ENCODE results near the gene PAGR1. TPM values are rescaled to one million over a fixed set of nuclear protein-coding genes. Genes with fewer than 3 reads are reported as not detected.

The PAGR1 gene
- total RNA-seq, 1 experiment from 2014 or later = 60.1 TPM

GRCh38 chr16:29806641-29807425 is 9.1 kb upstream of the PAGR1 start:
- ChIA-PET CTCF (interaction anchor here (0.5 to 3.3 kb wide), 16 partner anchors 10 to 254 kb away, joined by 3 to 33 read pairs (median 7); partner anchors contain the start of genes ASPHD1, KIF22, PAGR1 and SEZ6L2), POLR2A (interaction anchor here (0.6 to 2.4 kb wide), 11 partner anchors 9 to 988 kb away, joined by 3 to 12 read pairs (median 5); partner anchors contain the start of genes CDIPT, KIF22, PAGR1 and QPRT)
- Mint-ChIP-seq H3K27ac (no peak overlapping the region), H3K9me3 (no peaks in the 10 kb centered on the region), H3K27me3 (ENCODE audit: low read depth) (no peaks in the 10 kb centered on the region), H3K4me3 (peak overlapping the region; percentile 88), H3K36me3 (peaks cover 19% of the 10 kb centered on the region), H3K4me1 (peaks cover 50% of the 10 kb centered on the region)
- ATAC-seq (no peak), DNase-seq (ENCODE audit: low spot score) (peak; percentile 68)
- TF ChIP-seq, protein P1, sequence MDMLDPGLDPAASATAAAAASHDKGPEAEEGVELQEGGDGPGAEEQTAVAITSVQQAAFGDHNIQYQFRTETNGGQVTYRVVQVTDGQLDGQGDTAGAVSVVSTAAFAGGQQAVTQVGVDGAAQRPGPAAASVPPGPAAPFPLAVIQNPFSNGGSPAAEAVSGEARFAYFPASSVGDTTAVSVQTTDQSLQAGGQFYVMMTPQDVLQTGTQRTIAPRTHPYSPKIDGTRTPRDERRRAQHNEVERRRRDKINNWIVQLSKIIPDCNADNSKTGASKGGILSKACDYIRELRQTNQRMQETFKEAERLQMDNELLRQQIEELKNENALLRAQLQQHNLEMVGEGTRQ (CRISPR knock-in tag; IDR thresholded peaks at IDR 0.05) = no peak
- TF ChIP-seq JAZF1 (CRISPR knock-in tag; IDR thresholded peaks at IDR 0.05) (no peak), IRF2 (CRISPR knock-in tag; IDR thresholded peaks at IDR 0.05; ENCODE audit: borderline replicate concordance, low read depth) (no peak), ZMAT4 (CRISPR knock-in tag; IDR thresholded peaks at IDR 0.05) (no peak), HMGXB4 (CRISPR knock-in tag; IDR thresholded peaks at IDR 0.05) (no peak), TP53 (CRISPR knock-in tag; IDR thresholded peaks at IDR 0.05) (0 out of 2 replicates have a peak, but pooled peaks have one; percentile 31), ZNF232 (CRISPR knock-in tag; IDR thresholded peaks at IDR 0.05) (no peak), JUN (CRISPR knock-in tag; IDR thresholded peaks at IDR 0.05) (no peak), NR1H2 (CRISPR knock-in tag; IDR thresholded peaks at IDR 0.05) (no peak), GABPB1 (CRISPR knock-in tag; IDR thresholded peaks at IDR 0.05) (no peak), SP1 (CRISPR knock-in tag; conservative IDR thresholded peaks at IDR 0.05) (peak; percentile 60; the same call in 1 of the 2 replicates), ZNF425 (CRISPR knock-in tag; conservative IDR thresholded peaks at IDR 0.05) (no peak), ZBTB43 (CRISPR knock-in tag; IDR thresholded peaks at IDR 0.05) (no peak), TCF7 (CRISPR knock-in tag; IDR thresholded peaks at IDR 0.05; ENCODE audit: low read depth) (0 out of 2 replicates have a peak, but pooled peaks have one; percentile 56), ELF4 (CRISPR knock-in tag; IDR thresholded peaks at IDR 0.05; ENCODE audit: low read depth) (no peak), ZNF281 (CRISPR knock-in tag; IDR thresholded peaks at IDR 0.05) (no peak), ATF1 (CRISPR knock-in tag; IDR thresholded peaks at IDR 0.05) (no peak), NR2C2 (CRISPR knock-in tag; IDR thresholded peaks at IDR 0.05) (no peak), FOXK1 (CRISPR knock-in tag; IDR thresholded peaks at IDR 0.05) (peak; percentile 56), PREB (CRISPR knock-in tag; IDR thresholded peaks at IDR 0.05; ENCODE audit: borderline replicate concordance) (no peak), KAT7 (CRISPR knock-in tag; IDR thresholded peaks at IDR 0.05; ENCODE audit: borderline replicate concordance) (no peak), TEAD4 (CRISPR knock-in tag; IDR thresholded peaks at IDR 0.05) (no peak)
- TF ChIP-seq, protein P2, sequence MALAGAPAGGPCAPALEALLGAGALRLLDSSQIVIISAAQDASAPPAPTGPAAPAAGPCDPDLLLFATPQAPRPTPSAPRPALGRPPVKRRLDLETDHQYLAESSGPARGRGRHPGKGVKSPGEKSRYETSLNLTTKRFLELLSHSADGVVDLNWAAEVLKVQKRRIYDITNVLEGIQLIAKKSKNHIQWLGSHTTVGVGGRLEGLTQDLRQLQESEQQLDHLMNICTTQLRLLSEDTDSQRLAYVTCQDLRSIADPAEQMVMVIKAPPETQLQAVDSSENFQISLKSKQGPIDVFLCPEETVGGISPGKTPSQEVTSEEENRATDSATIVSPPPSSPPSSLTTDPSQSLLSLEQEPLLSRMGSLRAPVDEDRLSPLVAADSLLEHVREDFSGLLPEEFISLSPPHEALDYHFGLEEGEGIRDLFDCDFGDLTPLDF (CRISPR knock-in tag; IDR thresholded peaks at IDR 0.05) = no peak
- TF ChIP-seq, protein P3, sequence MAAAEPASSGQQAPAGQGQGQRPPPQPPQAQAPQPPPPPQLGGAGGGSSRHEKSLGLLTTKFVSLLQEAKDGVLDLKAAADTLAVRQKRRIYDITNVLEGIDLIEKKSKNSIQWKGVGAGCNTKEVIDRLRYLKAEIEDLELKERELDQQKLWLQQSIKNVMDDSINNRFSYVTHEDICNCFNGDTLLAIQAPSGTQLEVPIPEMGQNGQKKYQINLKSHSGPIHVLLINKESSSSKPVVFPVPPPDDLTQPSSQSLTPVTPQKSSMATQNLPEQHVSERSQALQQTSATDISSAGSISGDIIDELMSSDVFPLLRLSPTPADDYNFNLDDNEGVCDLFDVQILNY (CRISPR knock-in tag; IDR thresholded peaks at IDR 0.05) = peak; percentile 90
